SIG-M5 (cell line): ENCODE measurements around the gene TIMM22.

Experiments
- DNase-seq: peaks from one replicate; lab custom pipeline; 2025; lab: John Stamatoyannopoulos, UW

TIMM22 gene

DNA sequence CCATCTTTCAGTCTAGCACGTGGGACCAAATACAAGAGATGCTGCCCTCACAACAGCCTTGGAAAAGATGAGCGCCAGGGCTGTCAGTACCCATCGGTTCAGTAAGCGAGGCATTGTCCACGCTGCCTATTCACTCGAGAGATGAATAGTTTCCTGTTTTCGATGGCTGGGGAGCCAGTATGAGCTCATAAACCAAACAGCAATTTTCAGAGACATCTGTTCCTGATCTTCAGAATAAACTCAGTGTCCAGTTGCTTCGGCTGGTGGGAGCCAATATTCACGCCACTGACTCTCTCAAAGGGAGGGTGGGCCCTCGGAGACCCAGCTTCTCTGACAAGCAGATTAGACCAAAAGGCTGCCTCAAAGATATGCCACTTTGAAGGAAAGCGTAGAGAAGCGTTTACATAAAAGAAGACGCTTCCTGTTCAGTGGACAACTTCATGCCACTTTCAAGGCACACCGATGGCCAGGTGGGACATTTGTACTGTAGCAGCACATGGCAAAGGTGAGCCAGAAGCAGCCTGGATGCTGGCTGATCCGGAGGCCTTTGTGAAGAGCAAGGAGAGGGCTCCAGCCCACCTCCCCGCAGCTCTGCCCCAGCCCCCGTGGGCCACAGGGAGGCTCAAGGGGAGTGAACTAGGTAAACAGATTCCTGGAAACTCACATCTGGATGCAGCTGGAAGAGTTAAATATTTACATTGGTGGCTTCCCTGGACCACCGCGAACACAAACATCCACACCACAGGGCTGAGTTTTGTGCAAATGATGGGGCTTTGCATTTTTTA is 6.0 kb downstream of the TIMM22 start:
- DNase-seq, result no peak

DNA sequence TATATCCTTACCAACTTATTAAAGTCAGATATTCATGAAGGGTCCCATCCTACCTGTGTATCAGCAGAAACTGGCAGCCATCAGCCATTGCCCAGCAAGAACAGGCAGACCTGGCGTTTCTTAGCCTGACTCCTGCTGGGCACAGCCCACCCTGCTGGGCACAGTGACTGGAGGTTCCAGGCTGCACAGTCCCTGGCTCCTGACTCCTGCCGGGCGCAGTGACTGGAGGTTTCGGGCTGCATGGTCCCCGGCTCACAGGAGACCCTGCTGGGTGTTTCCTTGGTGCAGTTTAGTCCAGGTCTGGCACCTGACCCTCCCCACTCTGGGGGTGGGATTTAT is 6.7 kb downstream of the TIMM22 start:
- DNase-seq, result no peak

DNA sequence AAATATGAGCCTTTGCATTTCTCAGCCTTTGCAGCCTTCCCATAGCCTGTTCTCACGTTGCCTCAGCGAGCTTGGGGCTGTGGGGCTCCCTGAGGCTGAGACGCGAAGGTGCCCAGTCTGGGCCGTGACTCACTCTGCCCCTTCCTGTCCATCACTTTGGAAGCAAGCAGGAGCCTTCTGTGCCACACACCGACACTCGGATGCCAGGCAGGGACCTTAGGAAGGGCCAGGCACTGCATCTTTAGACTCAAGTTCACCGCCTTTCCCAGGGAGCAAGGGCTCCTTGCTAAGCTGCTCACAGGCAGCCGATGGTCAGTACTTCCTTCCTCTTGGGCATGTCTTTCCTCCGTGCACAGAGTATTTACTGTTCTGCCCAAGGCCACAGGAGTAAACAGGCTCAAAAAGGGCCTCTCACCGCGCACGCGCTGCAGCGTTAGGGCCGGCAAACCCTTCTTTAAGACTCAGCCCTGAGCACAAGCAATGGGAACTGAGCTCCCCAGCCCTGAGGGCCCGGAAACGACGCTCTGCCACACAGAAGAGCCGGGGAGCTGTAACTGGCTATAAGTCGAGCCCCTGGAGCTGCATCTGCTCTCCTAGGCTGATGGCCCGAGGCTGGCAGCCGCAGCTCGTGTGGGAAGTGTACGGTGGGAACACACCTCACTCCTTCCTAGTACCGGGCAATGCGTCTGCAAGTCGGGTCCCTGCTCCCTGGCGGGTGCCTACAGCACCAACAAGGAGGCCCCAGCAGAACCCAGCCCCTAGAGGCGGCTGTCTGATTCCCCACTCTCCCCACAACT is 7.2 kb downstream of the TIMM22 start:
- no peak for DNase-seq

DNA sequence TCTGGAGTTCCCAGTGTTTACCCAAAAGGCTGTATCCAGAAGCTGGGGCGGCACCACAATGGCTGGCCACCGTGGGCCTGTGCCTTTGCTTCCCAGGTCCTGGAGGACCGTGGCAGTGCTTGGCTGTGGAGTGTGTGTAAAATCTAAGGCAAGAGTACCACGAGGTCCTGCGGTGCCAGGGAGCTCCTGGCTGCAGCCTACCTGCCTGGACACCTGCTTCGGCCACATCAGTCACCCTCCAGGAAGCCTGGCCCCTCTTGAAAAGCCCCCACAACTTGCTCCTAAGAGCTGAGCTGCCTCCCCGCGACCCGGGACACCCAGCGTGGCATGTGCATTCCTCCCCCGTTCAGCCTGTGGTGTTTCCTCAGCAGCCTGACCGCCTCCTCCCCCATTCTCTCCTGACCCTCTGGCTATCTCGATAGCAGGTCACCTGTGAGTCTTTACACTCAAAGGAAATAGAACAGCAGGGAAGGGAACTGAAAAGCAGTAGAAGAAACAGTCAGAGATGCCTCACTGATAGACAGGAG is 7.9 kb downstream of the TIMM22 start:
- no peak for DNase-seq

DNA sequence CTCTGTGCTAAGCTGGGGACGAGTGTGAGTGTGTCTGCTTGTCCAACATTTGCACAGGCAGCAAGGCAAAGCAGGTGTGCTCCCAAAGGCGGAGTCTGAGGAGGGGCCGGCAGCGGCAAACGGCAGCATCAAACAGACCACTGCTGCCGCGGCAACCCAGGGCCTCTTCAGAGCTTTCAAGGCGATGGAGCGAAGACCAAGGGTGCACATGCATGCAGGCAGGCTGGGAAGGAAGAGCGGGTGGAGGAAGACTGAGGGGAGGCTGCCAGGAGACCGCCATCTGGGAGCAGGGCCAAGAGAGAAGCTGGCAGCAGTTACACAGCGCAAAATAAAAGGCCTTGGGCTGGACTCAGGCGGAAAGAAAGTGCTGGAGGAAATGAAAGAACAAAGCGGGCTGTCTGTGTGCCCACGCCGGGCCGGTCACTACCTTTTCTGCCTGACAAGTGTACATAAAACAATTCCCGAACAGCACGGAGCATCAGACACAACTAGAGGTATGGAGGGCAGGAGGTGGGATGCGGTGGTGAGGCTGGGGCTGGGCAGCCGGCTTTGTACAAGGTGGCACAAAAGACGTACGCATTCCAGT is 8.5 kb downstream of the TIMM22 start:
- DNase-seq, result no peak

DNA sequence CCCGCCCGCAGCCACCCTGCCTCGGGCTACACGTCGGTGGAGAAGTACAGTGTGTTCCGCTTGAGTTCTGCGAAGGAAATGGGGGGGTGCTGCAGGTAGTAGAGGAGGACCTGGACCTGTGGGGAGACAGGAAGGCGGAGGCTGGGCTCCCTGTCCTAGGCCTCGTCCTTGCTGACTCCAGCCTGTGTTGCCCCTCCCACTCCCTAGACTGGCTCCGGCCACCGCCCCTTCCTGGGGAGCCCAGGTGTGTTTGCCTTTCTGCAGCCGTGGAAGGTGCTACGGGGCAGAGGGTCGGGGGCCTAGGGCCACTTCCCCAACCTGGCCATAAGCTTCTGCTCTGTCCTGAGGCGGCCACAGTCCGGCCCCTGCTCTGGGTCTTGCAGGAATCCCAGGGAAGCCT is 9.1 kb downstream of the TIMM22 start:
- DNase-seq, result no peak

DNA sequence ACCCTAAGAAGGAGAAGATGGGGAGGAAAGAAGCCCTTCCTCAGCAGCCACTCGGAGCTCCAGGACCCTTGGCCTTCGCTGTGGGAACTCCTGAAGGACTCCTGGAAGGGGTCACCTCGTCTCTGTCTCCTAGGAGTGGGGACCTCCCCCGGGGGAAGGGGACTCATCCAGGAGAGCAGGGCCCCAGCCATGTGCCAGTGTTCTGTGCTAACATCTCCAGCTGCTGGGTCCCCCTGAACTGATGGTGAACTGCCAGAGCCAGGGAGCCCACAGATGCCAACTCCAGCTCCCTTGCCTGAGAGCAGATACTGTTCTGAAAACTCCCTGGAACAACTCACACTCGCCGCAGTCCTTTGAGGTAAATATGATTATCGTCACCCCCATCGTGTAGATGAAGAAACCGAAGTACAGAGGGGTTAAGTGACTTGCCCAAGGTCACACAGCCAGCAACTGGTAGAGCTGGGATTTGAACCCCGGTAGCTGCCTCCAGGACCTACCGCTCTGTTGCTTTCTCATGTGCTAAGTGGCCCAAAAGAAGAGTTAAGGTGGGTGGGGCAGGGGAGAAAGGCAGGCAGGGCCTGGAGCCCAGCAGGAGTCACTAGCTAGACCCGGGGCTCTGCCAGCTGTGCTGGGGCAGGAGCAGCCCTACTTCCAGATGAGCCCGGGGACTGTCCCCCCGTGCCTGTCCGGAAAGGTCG is 10.5 kb downstream of the TIMM22 start:
- no peak for DNase-seq

DNA sequence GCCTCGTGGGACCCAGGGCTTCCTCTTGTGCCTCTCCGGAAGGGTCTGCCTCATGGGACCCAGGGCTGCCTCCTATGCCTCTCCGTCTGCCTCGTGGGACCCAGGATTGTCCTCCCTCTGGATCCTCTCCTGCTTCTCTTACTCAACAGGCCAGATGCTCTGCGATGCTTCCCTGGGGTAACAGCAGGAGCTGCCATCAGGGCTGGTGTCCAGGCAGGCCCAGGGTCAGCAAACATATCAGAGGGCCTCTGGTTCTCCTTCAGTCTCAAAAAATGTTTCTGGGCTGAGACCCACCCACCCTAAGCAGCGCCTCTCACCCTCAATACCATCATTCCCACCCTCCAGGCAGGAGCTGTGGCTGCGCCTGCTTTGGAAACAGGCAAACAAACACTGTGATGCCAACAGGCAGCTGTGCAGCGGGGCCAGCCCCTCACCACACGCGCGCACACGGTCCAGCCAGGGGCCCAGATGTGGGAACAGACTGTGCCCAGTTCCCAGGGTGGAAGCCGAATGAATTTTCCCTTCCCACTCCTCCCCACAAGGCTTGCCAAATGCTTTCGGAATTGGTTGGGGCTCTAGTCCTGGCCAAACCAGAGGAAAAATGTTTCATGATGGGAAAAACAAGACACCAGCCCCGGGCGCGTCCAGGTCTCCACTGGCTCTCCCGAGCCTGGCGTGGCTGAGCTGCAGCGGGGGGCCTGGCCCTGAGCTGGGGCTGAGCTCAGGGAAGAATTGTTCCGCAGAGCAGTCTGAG is 11.3 kb downstream of the TIMM22 start:
- DNase-seq, result no peak

DNA sequence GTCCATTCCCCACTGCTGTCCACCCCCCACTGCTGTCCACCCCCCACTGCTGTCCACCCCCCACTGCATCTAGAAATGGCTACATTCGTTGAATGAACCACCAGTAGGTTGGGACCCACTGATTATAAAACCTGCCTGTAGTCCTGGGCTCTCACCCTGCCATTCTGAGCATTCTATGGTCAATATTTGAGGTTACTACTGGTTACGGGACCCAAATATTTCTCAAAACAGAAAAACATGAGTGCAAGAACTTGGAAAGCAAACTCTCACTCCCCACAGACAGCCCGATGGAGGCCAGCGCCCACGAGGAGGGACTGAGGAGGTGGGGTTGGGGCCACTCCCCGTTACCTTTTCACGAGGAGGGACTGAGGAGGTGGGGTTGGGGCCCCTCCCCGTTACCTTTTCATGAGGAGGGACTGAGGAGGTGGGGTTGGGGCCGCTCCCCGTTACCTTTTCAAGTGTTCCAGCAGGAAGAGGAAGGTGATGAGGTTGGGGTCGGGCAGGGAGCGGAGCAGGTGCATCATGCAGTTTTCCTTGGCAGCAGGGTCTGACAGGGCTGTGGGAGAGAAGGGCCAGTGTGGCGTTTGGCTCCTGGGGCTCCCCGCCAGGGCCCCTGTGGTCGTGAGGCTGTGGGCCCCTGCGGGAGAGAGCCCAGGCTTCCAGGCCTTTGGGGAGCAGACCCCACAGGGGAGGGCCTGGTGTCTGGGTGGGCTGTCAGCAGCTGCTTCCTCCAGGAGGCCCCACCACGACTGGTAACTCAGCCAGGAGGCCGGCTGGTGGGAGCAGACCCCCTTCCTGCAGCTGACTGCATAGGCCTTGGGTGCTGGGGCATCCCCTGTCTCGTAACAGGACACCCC is 12.5 kb downstream of the TIMM22 start:
- DNase-seq, result no peak

DNA sequence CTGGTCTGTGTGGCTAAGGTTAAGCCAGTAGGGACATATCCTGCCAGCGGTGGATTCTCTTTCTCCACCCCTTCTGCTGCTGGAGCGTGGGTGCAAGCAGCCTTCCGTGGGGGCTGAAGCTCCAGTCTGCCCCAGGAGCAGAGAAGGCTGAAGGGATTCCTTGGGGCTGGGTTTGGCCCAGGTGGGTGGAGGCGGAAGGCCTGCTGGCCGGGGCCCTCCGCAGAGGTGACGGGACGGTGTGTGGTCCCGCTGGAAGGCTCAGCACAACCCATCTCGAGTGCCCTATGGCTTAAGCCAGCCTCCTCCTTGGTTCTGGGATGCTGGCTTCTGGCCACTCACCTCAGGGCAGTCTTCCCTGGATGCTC is 13.1 kb downstream of the TIMM22 start:
- no peak for DNase-seq

DNA sequence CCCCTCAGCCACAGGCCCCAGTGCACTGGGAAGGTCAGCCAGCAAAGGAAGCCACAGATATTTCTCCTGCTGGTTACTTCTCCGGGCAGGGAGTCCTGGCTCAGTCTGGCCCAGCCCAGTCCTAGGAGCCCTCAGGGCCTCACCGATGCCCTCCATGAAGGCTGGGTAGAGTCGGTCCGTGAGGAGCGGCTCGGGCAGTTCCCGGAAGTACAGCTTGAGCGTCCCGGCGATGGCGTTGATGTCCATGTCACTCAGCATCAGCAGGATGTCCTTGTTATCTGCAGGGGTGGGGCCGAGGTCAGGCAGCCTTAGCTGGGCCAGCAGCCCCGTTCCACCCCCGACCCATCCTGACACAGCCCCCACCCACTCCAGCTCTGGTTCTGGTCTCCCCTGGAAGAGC is 13.7 kb downstream of the TIMM22 start:
- DNase-seq, result no peak

DNA sequence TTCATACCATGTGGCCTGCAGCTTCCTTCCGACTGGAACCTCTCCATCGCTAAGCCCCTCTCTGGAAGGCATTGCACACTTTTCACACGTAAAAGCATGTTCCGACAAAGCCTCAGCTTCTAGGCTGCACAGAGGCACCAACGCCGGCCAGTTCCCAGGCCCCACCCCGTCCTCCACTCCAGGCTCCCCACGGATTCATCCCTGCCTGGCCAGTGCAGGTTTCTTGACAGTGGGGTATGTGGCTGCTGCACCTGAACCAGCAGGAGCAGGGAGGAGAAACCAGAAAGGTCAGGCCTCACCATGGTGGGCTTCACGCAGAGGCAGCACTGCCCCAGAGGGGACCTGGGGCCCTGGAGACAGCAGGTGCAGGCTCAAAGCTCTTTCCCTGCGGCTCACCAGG is 14.2 kb downstream of the TIMM22 start:
- DNase-seq, result no peak

DNA sequence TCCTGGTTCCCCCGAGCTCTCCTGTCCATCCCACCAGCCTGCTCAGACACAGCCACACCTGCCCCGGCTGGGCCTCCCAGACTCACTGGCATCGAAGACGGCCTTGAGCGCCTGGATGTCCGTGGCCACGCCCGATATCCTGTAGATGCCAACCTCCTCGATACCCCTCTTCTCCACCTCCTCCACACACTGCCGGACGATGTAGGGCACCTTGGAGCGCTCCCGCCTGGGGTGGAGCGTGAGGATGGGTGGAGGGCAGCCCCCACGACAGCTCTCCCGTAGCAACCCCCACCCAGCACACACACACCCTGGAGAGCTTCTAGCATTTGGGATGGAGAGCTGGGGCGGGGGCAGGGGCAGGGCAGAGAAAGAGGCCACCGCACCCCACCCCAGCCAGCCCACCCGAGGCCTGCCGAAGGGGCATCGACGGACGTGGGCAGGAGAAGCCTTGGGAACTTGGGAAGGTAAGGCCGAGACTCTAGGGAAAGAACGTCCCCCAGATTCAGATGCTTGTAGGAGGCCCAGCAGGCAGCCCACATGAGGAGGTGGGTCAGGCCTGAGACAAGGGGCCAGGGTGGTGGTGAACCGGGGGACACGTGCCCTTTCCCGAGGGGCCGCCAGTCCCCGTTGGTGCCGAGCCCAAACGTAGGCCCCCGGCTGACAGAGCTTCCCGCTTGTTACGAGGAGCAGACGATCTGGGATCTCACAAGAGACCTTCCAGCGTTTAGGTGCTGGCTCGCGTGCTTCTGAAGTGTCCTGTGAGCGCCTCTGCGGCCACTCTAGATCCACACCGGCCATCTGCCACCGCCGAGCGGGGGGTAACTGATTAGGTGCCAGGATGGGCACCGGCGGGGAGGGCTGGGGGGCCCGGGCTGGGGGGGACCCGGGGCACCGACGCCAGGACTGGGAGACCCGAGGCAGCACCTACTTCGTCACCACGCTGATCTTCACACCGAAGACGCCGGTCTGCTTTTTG is 15.1 kb downstream of the TIMM22 start:
- DNase-seq, result no peak

DNA sequence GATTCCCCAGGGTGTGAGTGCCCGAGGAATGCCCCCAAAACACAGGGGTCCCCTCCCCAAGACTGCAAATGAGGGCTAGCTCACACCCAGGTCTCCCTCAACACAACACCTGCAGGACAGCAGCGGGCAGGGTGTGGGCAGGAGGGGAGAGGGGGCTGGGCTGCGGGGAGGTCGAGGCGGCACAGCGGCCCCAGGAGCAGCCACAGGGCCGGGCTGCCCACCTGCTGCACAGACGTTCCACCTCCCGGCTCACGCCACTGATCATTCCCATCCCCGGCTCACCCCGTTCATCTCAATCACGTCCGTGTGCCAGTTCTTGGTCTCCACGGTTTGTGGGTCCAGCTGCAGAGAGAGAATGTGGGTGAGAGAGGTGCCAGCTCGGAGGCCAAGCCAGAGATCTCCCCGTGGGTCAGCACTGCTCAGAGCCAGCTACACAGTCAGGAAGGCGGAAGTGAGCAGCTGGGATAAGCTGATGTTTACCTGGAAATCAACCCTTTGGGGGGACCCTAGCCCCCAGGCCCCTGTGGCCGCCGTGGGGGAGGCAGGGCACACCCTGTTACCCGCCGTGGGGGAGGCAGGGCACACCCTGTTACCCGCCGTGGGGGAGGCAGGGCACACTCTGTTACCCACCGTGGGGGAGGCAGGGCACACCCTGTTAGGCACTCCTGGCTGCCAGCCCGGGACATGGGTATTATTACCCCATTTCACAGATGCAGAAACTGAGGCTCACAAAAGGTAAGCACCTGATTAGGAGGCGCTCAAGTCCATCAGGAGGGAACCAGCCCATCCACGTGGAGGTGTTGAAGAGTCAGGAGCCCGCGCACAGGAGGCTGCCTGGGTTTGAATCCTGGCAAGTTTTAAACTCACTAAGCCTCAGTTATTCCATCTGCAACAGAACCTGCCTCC is 16.1 kb downstream of the TIMM22 start:
- DNase-seq, result no peak

DNA sequence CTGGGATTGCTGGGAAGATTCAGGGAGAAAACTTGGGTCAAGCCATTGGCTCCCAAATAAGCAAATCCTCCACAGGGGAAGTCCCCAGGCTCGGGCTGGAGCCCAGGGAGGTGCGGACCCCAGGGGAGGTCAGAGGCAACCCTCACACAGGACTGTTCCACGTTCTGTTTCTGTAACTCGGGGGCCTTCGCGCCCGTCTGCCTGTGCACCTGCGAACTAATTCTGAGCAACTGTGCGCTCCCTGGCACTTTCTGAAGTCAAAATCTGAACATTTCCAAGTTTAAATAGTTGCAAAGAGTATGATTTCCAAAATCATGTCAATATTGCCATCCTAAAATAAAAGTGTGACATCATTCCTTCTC is 16.8 kb downstream of the TIMM22 start:
- DNase-seq, result no peak

DNA sequence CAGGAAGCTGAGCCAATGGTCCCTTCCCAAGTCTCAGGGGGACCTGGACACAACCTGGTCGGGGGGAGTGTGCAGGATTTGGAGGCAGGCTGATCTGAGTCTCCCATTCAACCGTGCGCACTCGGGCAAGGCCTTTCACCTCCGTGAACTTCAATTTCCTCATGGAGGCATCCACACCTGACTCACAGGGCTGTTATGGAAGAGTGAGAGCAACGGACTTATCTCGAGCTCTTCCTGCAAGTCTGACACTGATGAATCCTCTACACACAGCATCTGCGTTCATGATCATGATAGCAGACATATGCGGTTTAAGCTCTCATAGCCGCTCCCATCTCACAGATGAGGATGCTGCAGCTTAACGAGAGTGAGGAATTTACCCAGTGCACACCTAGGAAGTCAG is 21.6 kb downstream of the TIMM22 start:
- DNase-seq, result no peak

DNA sequence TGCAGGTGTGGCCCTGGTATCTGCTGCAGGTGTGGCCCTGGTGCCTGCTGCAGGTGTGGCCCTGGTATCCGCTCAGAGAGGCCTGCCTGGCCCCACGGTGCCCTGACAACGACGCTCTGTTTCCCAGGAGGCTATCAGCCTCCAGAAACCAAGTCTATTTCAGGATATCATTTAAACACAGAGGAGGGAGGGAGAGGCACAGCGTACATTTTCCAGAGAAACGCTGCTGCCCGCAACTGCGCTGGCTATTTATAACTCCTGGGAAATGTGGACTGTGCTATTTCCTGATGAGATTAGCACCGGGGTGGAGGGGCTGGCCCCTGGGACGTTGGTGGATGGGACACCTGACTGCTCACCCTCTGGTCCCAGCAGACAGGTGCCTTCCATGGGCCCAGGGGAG is 22.5 kb downstream of the TIMM22 start:
- DNase-seq, result no peak

DNA sequence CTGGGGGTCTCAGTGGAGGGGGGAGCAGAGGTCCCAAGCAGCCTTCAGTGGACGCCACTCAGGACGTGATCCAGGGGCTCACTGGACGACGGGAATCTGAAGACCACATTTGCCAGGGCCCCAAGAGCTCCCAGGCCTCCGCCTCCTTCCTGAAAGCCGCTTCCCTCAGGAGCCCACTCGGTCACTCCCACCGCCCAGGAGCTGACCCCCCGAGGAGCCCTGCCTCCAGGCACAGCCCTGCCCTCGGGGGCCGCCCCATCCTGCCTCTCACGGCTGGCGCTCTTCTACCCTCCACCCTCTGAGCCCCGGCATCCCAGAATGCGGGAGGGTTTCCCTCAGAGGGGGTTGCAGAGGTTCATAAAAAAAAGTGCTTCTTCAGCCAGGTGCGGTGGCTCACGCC is 24.2 kb downstream of the TIMM22 start:
- no peak for DNase-seq
